HepG2 (cell line): ENCODE data around the gene HLA-C. TPM values are rescaled to one million over a fixed set of nuclear protein-coding genes. Genes with fewer than 3 reads are reported as not detected.

ENCODE experiments used
- GFI1 ChIP-seq: sonication (generic); formaldehyde crosslinking; IDR thresholded peaks from 2 replicates; pipeline ENCODE4 v1.5.0; 2020; ENCODE audit warnings: missing genetic modification reagents, mild to moderate bottlenecking, borderline replicate concordance
- HOXA5 ChIP-seq: sonication (generic); formaldehyde crosslinking; IDR thresholded peaks from 2 replicates; pipeline ENCODE4 v1.4.0; 2020; ENCODE audit warnings: missing genetic modification reagents
- MED8 ChIP-seq: sonication (generic); formaldehyde crosslinking; IDR thresholded peaks from 2 replicates; pipeline ENCODE4 v1.8.1; 2023; ENCODE audit warnings: mild to moderate bottlenecking, missing genetic modification reagents; ENCODE audit not compliant: insufficient replicate concordance
- NRL ChIP-seq: sonication (generic); formaldehyde crosslinking; IDR thresholded peaks from 2 replicates; pipeline ENCODE4 v1.5.0; 2020; ENCODE audit warnings: missing genetic modification reagents, mild to moderate bottlenecking, moderate library complexity, borderline replicate concordance
- REXO4 ChIP-seq: sonication (generic); formaldehyde crosslinking; IDR thresholded peaks from 2 replicates; pipeline ENCODE4 v1.8.0; 2022; ENCODE audit warnings: missing genetic modification reagents, mild to moderate bottlenecking, borderline replicate concordance
- TMF1 ChIP-seq: sonication (generic); formaldehyde crosslinking; IDR thresholded peaks from 2 replicates; pipeline ENCODE4 v1.8.1; 2022; ENCODE audit warnings: low read depth, missing genetic modification reagents
- ZFP1 ChIP-seq: IDR thresholded peaks from 2 replicates; pipeline ENCODE4 v1.6.1; 2016
- ZFP36L1 ChIP-seq: sonication (generic); formaldehyde crosslinking; IDR thresholded peaks from 2 replicates; pipeline ENCODE4 v1.8.0; 2022; ENCODE audit warnings: mild to moderate bottlenecking, missing genetic modification reagents, moderate library complexity
- ZNF33A ChIP-seq: sonication (generic); formaldehyde crosslinking; IDR thresholded peaks from 2 replicates; pipeline ENCODE4 v1.5.1; 2020; ENCODE audit warnings: missing genetic modification reagents, mild to moderate bottlenecking, moderate library complexity, borderline replicate concordance
- ZNF383 ChIP-seq: sonication (generic); formaldehyde crosslinking; IDR thresholded peaks from 2 replicates; pipeline ENCODE4 v1.4.0; 2020; ENCODE audit warnings: missing genetic modification reagents, mild to moderate bottlenecking, borderline replicate concordance
- ZNF589 ChIP-seq: sonication (generic); formaldehyde crosslinking; conservative IDR thresholded peaks from 2 replicates; pipeline ENCODE4 v1.8.0; 2022; ENCODE audit warnings: mild to moderate bottlenecking, moderate library complexity, missing genetic modification reagents
- ZNF891 ChIP-seq: sonication (generic); formaldehyde crosslinking; IDR thresholded peaks from 2 replicates; pipeline ENCODE4 v1.5.0; 2020; ENCODE audit warnings: mild to moderate bottlenecking, missing genetic modification reagents
- ZSCAN9 ChIP-seq: IDR thresholded peaks from 2 replicates; pipeline ENCODE4 v1.6.1; 2016; ENCODE audit warnings: borderline replicate concordance
- polyA plus RNA-seq, 8 experiments: library from polyadenylated mRNA; depleted of rRNA in 3 of 8; stranded (reverse) in 7 of 8; unstranded in 1 of 8; fragments of >200 nt; fragmentation: Illumina TruSeq in 4 of 8; extraction: Trizol in 4 of 8; gene quantifications; 2 replicates each; pipeline versions ENCODE4 v1.2.1 to v1.2.3, GENCODE V29; 2011 to 2016; ENCODE audit warnings: low read depth in 4 of 8, missing spikeins in 1 of 8, mixed read lengths in 1 of 8; ENCODE audit not compliant: insufficient read depth in 1 of 8
- total RNA-seq, 5 experiments: library from RNA; depleted of rRNA; stranded (reverse); fragments of >200 nt; fragmentation: Illumina TruSeq; extraction: Trizol; gene quantifications; 2 replicates each; pipeline ENCODE4 v1.2.3, GENCODE V29; 2016; ENCODE audit warnings: low read depth in 1 of 5
- TF ChIP-seq, protein P1 (sequence below): sonication (generic); formaldehyde crosslinking; IDR thresholded peaks from 2 replicates; pipeline ENCODE4 v1.4.0; 2020; ENCODE audit warnings: missing genetic modification reagents
- TF ChIP-seq, protein P2 (sequence below): sonication (generic); formaldehyde crosslinking; IDR thresholded peaks from 2 replicates; pipeline ENCODE4 v1.5.0; 2020; ENCODE audit warnings: mild to moderate bottlenecking, missing genetic modification reagents
- TF ChIP-seq, protein P3 (sequence below): sonication (generic); formaldehyde crosslinking; IDR thresholded peaks from 2 replicates; pipeline ENCODE4 v1.8.0; 2022; ENCODE audit warnings: mild to moderate bottlenecking, missing genetic modification reagents, moderate library complexity
- TF ChIP-seq, protein P4 (sequence below): sonication (generic); formaldehyde crosslinking; conservative IDR thresholded peaks from 2 replicates; pipeline ENCODE4 v1.4.0; 2020; ENCODE audit warnings: missing genetic modification reagents

Gene HLA-C
- total and polyA plus RNA-seq, 2 of the 13 experiments (the other 11 are each of a cell fraction or from before 2014, with no cell fraction given), result 77.1 to 155 TPM

DNA sequence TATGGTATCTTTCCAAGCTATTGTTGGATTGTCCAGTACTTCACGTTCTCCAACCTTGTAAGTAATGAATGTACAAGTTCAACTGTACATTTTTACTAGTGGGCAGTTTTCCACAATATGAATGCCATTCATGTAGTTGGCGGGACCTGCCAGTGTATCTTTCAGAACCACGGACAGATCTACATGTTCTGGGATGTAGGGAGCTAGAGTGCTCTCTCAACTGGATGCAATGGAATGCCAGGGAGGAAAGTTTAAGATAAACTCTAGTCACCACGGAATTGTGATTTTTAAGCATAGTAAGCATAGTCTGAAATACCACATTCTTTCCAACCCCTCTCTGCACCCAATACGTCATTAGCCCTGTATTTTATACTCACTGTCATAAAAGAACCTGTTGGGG is 21.5 kb upstream of the HLA-C start (continued):
- TF ChIP-seq, protein P1, sequence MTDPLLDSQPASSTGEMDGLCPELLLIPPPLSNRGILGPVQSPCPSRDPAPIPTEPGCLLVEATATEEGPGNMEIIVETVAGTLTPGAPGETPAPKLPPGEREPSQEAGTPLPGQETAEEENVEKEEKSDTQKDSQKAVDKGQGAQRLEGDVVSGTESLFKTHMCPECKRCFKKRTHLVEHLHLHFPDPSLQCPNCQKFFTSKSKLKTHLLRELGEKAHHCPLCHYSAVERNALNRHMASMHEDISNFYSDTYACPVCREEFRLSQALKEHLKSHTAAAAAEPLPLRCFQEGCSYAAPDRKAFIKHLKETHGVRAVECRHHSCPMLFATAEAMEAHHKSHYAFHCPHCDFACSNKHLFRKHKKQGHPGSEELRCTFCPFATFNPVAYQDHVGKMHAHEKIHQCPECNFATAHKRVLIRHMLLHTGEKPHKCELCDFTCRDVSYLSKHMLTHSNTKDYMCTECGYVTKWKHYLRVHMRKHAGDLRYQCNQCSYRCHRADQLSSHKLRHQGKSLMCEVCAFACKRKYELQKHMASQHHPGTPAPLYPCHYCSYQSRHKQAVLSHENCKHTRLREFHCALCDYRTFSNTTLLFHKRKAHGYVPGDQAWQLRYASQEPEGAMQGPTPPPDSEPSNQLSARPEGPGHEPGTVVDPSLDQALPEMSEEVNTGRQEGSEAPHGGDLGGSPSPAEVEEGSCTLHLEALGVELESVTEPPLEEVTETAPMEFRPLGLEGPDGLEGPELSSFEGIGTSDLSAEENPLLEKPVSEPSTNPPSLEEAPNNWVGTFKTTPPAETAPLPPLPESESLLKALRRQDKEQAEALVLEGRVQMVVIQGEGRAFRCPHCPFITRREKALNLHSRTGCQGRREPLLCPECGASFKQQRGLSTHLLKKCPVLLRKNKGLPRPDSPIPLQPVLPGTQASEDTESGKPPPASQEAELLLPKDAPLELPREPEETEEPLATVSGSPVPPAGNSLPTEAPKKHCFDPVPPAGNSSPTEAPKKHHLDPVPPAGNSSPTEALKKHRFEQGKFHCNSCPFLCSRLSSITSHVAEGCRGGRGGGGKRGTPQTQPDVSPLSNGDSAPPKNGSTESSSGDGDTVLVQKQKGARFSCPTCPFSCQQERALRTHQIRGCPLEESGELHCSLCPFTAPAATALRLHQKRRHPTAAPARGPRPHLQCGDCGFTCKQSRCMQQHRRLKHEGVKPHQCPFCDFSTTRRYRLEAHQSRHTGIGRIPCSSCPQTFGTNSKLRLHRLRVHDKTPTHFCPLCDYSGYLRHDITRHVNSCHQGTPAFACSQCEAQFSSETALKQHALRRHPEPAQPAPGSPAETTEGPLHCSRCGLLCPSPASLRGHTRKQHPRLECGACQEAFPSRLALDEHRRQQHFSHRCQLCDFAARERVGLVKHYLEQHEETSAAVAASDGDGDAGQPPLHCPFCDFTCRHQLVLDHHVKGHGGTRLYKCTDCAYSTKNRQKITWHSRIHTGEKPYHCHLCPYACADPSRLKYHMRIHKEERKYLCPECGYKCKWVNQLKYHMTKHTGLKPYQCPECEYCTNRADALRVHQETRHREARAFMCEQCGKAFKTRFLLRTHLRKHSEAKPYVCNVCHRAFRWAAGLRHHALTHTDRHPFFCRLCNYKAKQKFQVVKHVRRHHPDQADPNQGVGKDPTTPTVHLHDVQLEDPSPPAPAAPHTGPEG (CRISPR knock-in tag), result no peak
- TF ChIP-seq GFI1 (CRISPR knock-in tag), result no peak
- TF ChIP-seq, protein P2, sequence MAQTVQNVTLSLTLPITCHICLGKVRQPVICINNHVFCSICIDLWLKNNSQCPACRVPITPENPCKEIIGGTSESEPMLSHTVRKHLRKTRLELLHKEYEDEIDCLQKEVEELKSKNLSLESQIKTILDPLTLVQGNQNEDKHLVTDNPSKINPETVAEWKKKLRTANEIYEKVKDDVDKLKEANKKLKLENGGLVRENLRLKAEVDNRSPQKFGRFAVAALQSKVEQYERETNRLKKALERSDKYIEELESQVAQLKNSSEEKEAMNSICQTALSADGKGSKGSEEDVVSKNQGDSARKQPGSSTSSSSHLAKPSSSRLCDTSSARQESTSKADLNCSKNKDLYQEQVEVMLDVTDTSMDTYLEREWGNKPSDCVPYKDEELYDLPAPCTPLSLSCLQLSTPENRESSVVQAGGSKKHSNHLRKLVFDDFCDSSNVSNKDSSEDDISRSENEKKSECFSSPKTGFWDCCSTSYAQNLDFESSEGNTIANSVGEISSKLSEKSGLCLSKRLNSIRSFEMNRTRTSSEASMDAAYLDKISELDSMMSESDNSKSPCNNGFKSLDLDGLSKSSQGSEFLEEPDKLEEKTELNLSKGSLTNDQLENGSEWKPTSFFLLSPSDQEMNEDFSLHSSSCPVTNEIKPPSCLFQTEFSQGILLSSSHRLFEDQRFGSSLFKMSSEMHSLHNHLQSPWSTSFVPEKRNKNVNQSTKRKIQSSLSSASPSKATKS (CRISPR knock-in tag), result no peak
- TF ChIP-seq NRL (CRISPR knock-in tag), result no peak
- no peak for TF ChIP-seq TMF1 (CRISPR knock-in tag)
- TF ChIP-seq ZFP36L1 (CRISPR knock-in tag), result no peak
- TF ChIP-seq, protein P3, sequence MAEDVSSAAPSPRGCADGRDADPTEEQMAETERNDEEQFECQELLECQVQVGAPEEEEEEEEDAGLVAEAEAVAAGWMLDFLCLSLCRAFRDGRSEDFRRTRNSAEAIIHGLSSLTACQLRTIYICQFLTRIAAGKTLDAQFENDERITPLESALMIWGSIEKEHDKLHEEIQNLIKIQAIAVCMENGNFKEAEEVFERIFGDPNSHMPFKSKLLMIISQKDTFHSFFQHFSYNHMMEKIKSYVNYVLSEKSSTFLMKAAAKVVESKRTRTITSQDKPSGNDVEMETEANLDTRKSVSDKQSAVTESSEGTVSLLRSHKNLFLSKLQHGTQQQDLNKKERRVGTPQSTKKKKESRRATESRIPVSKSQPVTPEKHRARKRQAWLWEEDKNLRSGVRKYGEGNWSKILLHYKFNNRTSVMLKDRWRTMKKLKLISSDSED (CRISPR knock-in tag), result no peak
- TF ChIP-seq ZNF891, result no peak
- TF ChIP-seq ZFP1, result no peak
- TF ChIP-seq HOXA5, result no peak
- TF ChIP-seq ZSCAN9 (CRISPR knock-in tag), result peak; percentile 84
- TF ChIP-seq MED8 (CRISPR knock-in tag), result no peak
- TF ChIP-seq ZNF589, result no peak
- no peak for TF ChIP-seq ZNF383
- no peak for TF ChIP-seq REXO4 (CRISPR knock-in tag)
- TF ChIP-seq, protein P4, sequence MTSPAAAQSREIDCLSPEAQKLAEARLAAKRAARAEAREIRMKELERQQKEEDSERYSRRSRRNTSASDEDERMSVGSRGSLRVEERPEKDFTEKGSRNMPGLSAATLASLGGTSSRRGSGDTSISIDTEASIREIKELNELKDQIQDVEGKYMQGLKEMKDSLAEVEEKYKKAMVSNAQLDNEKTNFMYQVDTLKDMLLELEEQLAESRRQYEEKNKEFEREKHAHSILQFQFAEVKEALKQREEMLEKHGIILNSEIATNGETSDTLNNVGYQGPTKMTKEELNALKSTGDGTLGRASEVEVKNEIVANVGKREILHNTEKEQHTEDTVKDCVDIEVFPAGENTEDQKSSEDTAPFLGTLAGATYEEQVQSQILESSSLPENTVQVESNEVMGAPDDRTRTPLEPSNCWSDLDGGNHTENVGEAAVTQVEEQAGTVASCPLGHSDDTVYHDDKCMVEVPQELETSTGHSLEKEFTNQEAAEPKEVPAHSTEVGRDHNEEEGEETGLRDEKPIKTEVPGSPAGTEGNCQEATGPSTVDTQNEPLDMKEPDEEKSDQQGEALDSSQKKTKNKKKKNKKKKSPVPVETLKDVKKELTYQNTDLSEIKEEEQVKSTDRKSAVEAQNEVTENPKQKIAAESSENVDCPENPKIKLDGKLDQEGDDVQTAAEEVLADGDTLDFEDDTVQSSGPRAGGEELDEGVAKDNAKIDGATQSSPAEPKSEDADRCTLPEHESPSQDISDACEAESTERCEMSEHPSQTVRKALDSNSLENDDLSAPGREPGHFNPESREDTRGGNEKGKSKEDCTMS (CRISPR knock-in tag), result 0 out of 2 replicates have a peak, but pooled peaks have one; percentile 43
- no peak for TF ChIP-seq ZNF33A (CRISPR knock-in tag)
